Measurements from ENCODE around the gene ERVFRD-1.

The ERVFRD-1 gene

GRCh38 chr6:11085758-11086435, 25.6 kb downstream of the ERVFRD-1 start:
- TF ChIP-seq CTCF (IDR thresholded peaks at IDR 0.05; ENCODE audit: insufficient read depth, low read length, poor library complexity, severe bottlenecking), result no peak
- no peak overlapping the region for H3K4me3 ChIP-seq (replicated peaks; ENCODE audit: low read depth, low read length)
- no peak for DNase-seq (ENCODE audit: extremely low read depth, insufficient read length)
- no peaks in the 10 kb centered on the region; the same call in 1 of the 2 replicates for H3K27me3 ChIP-seq (replicated peaks; ENCODE audit: control insufficient read depth, insufficient read depth, low read length)
- no peaks in the 10 kb centered on the region for H3K36me3 ChIP-seq (ENCODE audit: control insufficient read depth, insufficient read depth, low read length)

GRCh38 chr6:11083956-11084355, 27.6 kb downstream of the ERVFRD-1 start:
- TF ChIP-seq CTCF (IDR thresholded peaks at IDR 0.05; ENCODE audit: insufficient read depth, low read length, poor library complexity, severe bottlenecking), result no peak

GRCh38 chr6:11083491-11083890, 28.0 kb downstream of the ERVFRD-1 start:
- Histone ChIP-seq H3K27me3 (replicated peaks; ENCODE audit: control insufficient read depth, insufficient read depth, low read length) (no peaks in the 10 kb centered on the region; the same call in 1 of the 2 replicates), H3K4me3 (replicated peaks; ENCODE audit: low read depth, low read length) (no peak overlapping the region), H3K36me3 (ENCODE audit: control insufficient read depth, insufficient read depth, low read length) (no peaks in the 10 kb centered on the region)
- TF ChIP-seq CTCF (IDR thresholded peaks at IDR 0.05; ENCODE audit: insufficient read depth, low read length, poor library complexity, severe bottlenecking), result no peak
- no peak for DNase-seq (ENCODE audit: extremely low read depth, insufficient read length)

More at GRCh38 chr6:11083956-11084355, 27.6 kb downstream of the ERVFRD-1 start:
- DNase-seq (ENCODE audit: extremely low read depth, insufficient read length), result no peak
- no peaks in the 10 kb centered on the region for H3K36me3 ChIP-seq (ENCODE audit: control insufficient read depth, insufficient read depth, low read length)
- H3K27me3 ChIP-seq (replicated peaks; ENCODE audit: control insufficient read depth, insufficient read depth, low read length), result no peaks in the 10 kb centered on the region; the same call in 1 of the 2 replicates
- no peak overlapping the region for H3K4me3 ChIP-seq (replicated peaks; ENCODE audit: low read depth, low read length)

DNA sequence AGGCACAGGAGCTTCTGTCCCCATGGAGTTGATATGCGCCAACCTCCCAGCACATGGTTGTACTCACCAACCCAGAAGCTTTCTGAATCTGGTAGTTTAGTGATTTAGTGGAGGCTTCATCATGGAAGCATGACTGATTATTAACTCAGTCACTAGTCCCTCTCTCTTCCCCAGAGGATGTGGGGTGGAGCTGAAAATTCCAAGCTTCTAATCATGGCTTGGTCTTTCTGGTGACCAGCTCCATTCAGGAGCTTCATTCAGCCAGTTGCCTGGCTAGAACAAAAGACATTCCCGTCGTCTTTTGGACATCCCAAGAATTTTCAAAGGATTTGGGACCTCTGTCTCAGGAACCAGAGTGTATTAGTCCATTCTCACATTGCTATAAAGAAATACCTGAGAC, 31.2 kb downstream of the ERVFRD-1 start:
- no peak overlapping the region for H3K4me3 ChIP-seq (replicated peaks; ENCODE audit: low read depth, low read length)
- no peak for DNase-seq (ENCODE audit: extremely low read depth, insufficient read length)
- no peaks in the 10 kb centered on the region for H3K36me3 ChIP-seq (ENCODE audit: control insufficient read depth, insufficient read depth, low read length)
- TF ChIP-seq CTCF (IDR thresholded peaks at IDR 0.05; ENCODE audit: insufficient read depth, low read length, poor library complexity, severe bottlenecking), result no peak
- no peaks in the 10 kb centered on the region; the same call in 1 of the 2 replicates for H3K27me3 ChIP-seq (replicated peaks; ENCODE audit: control insufficient read depth, insufficient read depth, low read length)

- no peaks in the 10 kb centered on the region; the same call in 1 of the 2 replicates for H3K27me3 ChIP-seq (replicated peaks; ENCODE audit: control insufficient read depth, insufficient read depth, low read length)
- H3K36me3 ChIP-seq (ENCODE audit: control insufficient read depth, insufficient read depth, low read length), result no peaks in the 10 kb centered on the region
- H3K4me3 ChIP-seq (replicated peaks; ENCODE audit: low read depth, low read length), result no peak overlapping the region
- TF ChIP-seq CTCF (IDR thresholded peaks at IDR 0.05; ENCODE audit: insufficient read depth, low read length, poor library complexity, severe bottlenecking), result no peak
- DNase-seq (ENCODE audit: extremely low read depth, insufficient read length), result no peak
These were observed 33.3 kb downstream of the ERVFRD-1 start for GRCh38 chr6:11078266-11078665.

Data from GM06990 (cell line).